ENCODE measurements around the gene MAFG.

Gene MAFG

DNA sequence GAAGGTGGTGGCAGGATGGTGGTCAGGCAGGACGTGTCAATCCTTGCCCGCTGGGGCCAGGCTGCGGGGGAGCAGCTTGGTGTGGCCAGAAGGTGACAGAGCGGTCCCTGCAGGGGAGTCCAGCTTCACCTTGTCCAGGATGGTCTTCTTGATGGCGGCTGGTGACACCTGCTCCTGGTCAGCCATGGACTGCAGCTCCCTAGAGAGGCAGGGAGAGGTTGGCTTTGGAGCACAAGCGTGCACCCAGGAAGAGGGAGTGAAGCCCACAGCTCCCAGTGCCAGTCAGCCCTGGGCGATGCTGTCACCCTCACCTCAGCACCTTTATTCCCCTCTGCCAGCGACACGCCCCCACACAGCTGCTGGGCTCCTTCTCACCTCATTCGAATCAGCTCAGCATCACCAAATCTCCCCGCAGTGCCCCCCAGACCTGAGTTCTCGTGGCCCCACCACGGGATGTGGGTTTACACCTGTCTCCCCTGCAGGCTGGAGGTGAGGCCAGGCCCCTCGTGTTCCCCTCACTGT lies 5.7 kb upstream of the MAFG start:
- no peak overlapping the region for H2AFZ ChIP-seq (ENCODE audit: low read length)
- no peak overlapping the region for H3K4me3 ChIP-seq (ENCODE audit: low read length, poor library complexity, severe bottlenecking)
- H3K27me3 ChIP-seq (ENCODE audit: insufficient read depth, low read length, poor library complexity, severe bottlenecking), result no peaks in the 10 kb centered on the region
- H4K20me1 ChIP-seq (ENCODE audit: insufficient read depth, low read length, poor library complexity, severe bottlenecking), result no peaks in the 10 kb centered on the region
- H3K9me3 ChIP-seq (ENCODE audit: insufficient read depth, low read depth, low read length), result no peaks in the 10 kb centered on the region
- no peak for TF ChIP-seq EZH2phosphoT487 (IDR thresholded peaks at IDR 0.05; ENCODE audit: borderline replicate concordance)
- TF ChIP-seq, protein P1, sequence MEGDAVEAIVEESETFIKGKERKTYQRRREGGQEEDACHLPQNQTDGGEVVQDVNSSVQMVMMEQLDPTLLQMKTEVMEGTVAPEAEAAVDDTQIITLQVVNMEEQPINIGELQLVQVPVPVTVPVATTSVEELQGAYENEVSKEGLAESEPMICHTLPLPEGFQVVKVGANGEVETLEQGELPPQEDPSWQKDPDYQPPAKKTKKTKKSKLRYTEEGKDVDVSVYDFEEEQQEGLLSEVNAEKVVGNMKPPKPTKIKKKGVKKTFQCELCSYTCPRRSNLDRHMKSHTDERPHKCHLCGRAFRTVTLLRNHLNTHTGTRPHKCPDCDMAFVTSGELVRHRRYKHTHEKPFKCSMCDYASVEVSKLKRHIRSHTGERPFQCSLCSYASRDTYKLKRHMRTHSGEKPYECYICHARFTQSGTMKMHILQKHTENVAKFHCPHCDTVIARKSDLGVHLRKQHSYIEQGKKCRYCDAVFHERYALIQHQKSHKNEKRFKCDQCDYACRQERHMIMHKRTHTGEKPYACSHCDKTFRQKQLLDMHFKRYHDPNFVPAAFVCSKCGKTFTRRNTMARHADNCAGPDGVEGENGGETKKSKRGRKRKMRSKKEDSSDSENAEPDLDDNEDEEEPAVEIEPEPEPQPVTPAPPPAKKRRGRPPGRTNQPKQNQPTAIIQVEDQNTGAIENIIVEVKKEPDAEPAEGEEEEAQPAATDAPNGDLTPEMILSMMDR (conservative IDR thresholded peaks at IDR 0.05; ENCODE audit: low read length), result no peak
- no peak overlapping the region for H3K4me2 ChIP-seq (ENCODE audit: low read depth, low read length, poor library complexity, severe bottlenecking)
- no peaks in the 10 kb centered on the region for H3F3A ChIP-seq (ENCODE audit: low read depth)
- no peak overlapping the region for H3K9ac ChIP-seq (ENCODE audit: low read depth, low read length, poor library complexity, severe bottlenecking)
- H3K4me1 ChIP-seq (ENCODE audit: insufficient read depth, low read length, poor library complexity, severe bottlenecking), result no peaks in the 10 kb centered on the region
- no peaks in the 10 kb centered on the region for H3K36me3 ChIP-seq (ENCODE audit: insufficient read depth, low read length)
- H3K79me2 ChIP-seq (ENCODE audit: insufficient read depth, low read length), result peaks cover 6% of the 10 kb centered on the region; the same call in 1 of the 2 replicates
- no peaks in the 10 kb centered on the region for H3K9me2 ChIP-seq (replicated peaks; ENCODE audit: low read depth, low read length)

DNA sequence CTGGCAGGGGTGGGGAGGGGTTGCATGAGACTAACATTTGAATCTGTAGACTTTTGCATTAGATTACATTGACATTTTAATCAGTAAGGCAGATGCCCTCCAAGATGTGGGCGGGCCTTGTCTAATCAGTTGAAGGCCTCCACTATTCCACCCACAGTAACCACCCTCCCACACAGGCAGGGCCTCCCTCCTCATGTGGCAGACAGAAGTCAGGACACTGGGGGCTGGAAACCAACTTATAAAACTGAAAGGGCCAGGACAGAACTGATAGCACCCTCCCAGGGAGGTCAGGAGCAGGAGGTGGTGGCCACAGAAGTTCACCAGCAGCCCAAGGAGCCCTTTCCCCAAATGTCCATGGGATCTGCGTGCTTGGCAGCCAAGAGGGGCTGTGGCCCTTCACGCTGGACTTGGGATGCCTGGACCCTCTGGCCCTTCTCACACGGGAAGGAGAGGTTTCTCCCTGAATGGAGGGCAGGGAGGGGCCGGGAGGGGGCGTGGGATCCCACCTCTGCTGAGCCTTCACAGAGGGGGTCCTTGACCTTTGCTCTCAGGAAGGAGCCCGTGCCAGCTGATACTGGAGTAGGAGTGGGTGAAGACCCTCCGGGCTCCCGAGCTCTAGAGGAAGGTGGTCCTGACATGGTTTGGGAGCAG lies 4.9 kb upstream of the MAFG start:
- H2AFZ ChIP-seq (ENCODE audit: low read length), result no peak overlapping the region
- H3K4me3 ChIP-seq (ENCODE audit: low read length, poor library complexity, severe bottlenecking), result no peak overlapping the region
- no peaks in the 10 kb centered on the region for H4K20me1 ChIP-seq (ENCODE audit: insufficient read depth, low read length, poor library complexity, severe bottlenecking)
- no peaks in the 10 kb centered on the region for H3K9me2 ChIP-seq (replicated peaks; ENCODE audit: low read depth, low read length)
- H3K79me2 ChIP-seq (ENCODE audit: insufficient read depth, low read length), result peaks cover 6% of the 10 kb centered on the region; the same call in 1 of the 2 replicates
- no peaks in the 10 kb centered on the region for H3K27me3 ChIP-seq (ENCODE audit: insufficient read depth, low read length, poor library complexity, severe bottlenecking)
- no peaks in the 10 kb centered on the region for H3K9me3 ChIP-seq (ENCODE audit: insufficient read depth, low read depth, low read length)
- no peaks in the 10 kb centered on the region for H3K4me1 ChIP-seq (ENCODE audit: insufficient read depth, low read length, poor library complexity, severe bottlenecking)
- no peak overlapping the region for H3K4me2 ChIP-seq (ENCODE audit: low read depth, low read length, poor library complexity, severe bottlenecking)
- TF ChIP-seq, protein P1 (conservative IDR thresholded peaks at IDR 0.05; ENCODE audit: low read length), result no peak
- TF ChIP-seq EZH2phosphoT487 (IDR thresholded peaks at IDR 0.05; ENCODE audit: borderline replicate concordance), result no peak
- H3K9ac ChIP-seq (ENCODE audit: low read depth, low read length, poor library complexity, severe bottlenecking), result no peak overlapping the region
- H3F3A ChIP-seq (ENCODE audit: low read depth), result no peaks in the 10 kb centered on the region
- no peaks in the 10 kb centered on the region for H3K36me3 ChIP-seq (ENCODE audit: insufficient read depth, low read length)

DNA sequence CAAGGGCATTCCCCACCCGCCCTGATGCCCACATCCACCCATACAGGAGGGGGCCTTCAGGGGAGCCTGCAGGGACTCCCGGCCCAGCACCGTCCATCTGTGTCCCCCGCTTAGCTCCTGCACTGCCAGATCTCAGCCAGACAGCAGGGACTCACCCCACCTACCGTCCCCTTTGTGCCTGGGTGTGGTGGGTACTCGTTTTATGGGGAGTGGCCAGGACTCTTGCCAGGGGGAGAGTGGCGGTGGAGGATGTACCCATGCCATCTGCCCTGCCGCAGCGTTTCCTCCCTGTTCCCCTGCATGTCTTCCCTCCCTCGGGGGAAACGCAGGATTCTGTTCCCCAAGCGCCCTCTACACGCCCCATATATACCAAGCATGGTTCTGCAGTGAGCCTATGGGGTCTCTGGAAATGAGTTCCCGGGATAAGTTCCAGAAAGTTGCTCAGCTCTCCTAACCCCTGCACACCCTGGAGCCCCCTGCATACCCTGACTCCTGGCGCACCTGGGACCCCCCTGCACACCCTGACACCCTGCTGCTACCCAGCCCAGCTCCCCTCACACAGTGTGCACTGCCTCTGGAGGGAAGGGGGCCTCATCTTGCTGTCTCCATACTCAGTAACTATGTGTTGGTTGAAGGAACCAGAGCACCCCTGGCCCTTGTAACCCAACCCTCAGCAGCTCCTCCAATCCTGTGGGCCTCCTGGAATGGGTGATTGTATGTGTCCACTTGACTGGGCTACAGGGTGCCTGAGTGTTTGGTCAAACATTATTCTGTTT lies 4.2 kb upstream of the MAFG start:
- H4K20me1 ChIP-seq (ENCODE audit: insufficient read depth, low read length, poor library complexity, severe bottlenecking), result no peaks in the 10 kb centered on the region
- no peak overlapping the region for H3K4me3 ChIP-seq (ENCODE audit: low read length, poor library complexity, severe bottlenecking)
- H3K9ac ChIP-seq (ENCODE audit: low read depth, low read length, poor library complexity, severe bottlenecking), result no peak overlapping the region
- H3K4me2 ChIP-seq (ENCODE audit: low read depth, low read length, poor library complexity, severe bottlenecking), result no peak overlapping the region
- no peaks in the 10 kb centered on the region for H3K27me3 ChIP-seq (ENCODE audit: insufficient read depth, low read length, poor library complexity, severe bottlenecking)
- H3K4me1 ChIP-seq (ENCODE audit: insufficient read depth, low read length, poor library complexity, severe bottlenecking), result peaks cover under 1% of the 10 kb centered on the region
- H3F3A ChIP-seq (ENCODE audit: low read depth), result no peaks in the 10 kb centered on the region
- no peaks in the 10 kb centered on the region for H3K36me3 ChIP-seq (ENCODE audit: insufficient read depth, low read length)
- no peak overlapping the region for H2AFZ ChIP-seq (ENCODE audit: low read length)
- TF ChIP-seq, protein P1 (conservative IDR thresholded peaks at IDR 0.05; ENCODE audit: low read length), result no peak
- TF ChIP-seq EZH2phosphoT487 (IDR thresholded peaks at IDR 0.05; ENCODE audit: borderline replicate concordance), result no peak
- peaks cover 8% of the 10 kb centered on the region for H3K79me2 ChIP-seq (ENCODE audit: insufficient read depth, low read length)
- no peaks in the 10 kb centered on the region for H3K9me3 ChIP-seq (ENCODE audit: insufficient read depth, low read depth, low read length)
- no peaks in the 10 kb centered on the region for H3K9me2 ChIP-seq (replicated peaks; ENCODE audit: low read depth, low read length)
